CD4-positive, alpha-beta T cell treated with Interleukin-6 at 100 ng/mL for 8 hours (primary cell): ENCODE results near the gene TCEAL7.

Experiments
- DNase-seq: peaks from one replicate; pipeline ENCODE4 v3.0.0-alpha.2; 2020; ENCODE audit warnings: mixed read lengths, low spot score

The TCEAL7 gene

GRCh38 chrX:103367502-103367901 is 37.5 kb downstream of the TCEAL7 start:
- no peak for DNase-seq

GRCh38 chrX:103369479-103369878 is 39.4 kb downstream of the TCEAL7 start:
- no peak for DNase-seq

DNA sequence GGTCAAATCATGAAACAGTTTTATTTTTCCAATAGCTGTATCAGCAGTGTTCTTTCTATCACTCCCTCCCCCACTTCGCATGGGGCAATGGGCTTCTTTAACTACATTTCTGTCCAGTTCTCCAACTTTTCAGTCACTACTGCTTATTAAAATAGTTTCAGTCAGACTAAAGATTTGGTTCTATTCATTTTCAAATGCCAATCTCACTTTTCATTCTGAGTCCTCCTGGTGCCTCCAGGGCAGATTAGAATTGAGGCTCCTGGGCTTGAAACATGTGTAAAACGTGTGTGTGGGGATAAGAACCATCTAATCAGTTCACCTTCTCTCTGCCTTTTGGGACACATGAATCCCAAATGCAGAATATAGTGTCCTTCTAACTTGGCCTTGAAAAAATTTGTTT is 42.8 kb downstream of the TCEAL7 start:
- DNase-seq: no peak

DNA sequence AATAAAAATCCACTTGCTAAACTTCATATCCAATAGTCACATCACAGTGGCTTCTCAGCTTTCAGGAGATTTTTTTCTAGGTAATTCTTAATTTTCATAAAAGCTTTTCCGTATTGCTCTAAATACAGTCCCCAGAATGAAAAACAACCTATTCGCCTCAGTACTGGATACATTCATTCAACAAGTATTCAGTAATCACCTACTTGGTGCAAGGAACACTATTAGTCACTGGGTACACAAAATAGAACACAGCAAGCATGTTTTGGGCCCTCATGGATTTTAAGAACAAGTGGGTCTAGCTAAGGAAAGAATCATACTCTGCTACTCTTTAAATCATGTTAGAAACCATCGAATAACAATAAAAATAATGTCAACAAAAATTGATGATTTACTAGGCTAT is 43.5 kb downstream of the TCEAL7 start:
- DNase-seq: no peak

DNA sequence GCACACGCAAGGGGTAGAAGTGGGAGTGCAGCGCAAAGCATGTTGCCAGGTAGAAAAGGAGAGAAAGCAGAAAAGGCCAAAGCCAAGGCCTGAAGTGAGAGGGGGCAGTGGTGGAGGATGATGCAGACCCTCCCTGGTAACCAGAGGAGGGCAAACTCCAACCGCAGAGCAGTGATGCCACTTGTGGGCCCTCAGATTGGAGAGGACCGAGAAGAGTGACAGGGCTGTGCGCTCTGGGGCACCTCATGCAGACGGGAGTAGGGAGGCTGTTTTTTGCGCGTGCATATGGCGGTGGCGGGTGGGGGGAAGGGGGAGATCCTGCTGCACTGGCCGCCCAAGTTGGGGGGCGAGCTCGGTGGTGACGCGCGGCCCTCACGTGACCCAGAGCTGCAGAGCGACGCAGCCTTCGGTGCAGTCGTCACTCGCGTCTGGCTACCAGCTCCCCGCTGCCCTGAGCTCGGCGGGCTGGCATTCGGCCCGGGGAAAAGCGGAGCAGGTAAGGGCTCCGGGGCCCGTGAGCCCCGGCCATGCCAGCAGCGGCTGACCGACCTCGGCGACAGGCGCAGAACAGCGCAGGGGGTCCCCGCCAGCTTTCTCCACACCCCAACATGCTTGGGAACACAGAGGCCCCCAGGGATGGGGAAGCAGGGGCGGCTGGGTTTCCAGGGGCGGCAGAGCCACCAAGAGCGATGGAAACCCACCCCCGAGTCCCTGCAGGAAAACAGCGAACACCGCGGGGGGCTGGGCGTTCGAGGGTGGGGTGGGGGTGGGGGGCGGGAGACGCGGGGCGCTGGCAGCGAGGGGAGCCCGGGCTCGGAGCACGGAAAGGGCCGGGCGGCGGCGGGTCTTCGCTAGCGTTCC is 46.3 kb downstream of the TCEAL7 start, which contains the start of gene BEX3:
BEX3 (plus strand) TSS at position 421 of the 861 bp plus-strand sequence. CDS start 984 bp downstream, outside the sequence.
- DNase-seq: peak; percentile 21

DNA sequence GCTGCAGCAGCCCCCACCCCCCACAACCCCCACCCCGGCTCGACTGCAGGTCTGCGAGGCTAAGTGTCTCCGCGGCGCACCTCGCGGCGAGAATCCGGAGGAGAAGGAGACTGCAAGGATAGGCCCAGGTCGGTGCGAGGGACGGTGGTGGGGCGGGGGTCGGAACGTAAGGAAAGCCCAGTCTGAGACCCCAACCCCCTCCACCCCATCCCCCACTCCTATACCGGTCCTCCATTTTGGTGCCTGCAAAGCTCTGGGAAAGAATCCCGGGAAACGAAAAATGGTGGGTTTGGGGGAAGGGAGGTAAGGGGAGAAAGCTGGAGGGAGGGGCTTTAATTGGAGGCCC is 46.9 kb downstream of the TCEAL7 start:
- no peak for DNase-seq

- DNase-seq: no peak
These were observed 49.0 kb downstream of the TCEAL7 start for GRCh38 chrX:103378990-103379389.
